Measurements from ENCODE around the gene PRKAB2. TPM values are rescaled to one million over a fixed set of nuclear protein-coding genes. Genes with fewer than 3 reads are reported as not detected.

The PRKAB2 gene
- total RNA-seq, 1 donor from 2014 or later = 23.2 TPM

GRCh38 chr1:147105909-147106308, 66.4 kb downstream of the PRKAB2 start:
- TF ChIP-seq CTCF (IDR thresholded peaks at IDR 0.05; ENCODE audit: insufficient read depth, low read length, severe bottlenecking) = no peak
- Histone ChIP-seq H3K36me3 (ENCODE audit: control insufficient read depth, insufficient read depth, low read length) (no peaks in the 10 kb centered on the region), H3K4me3 (ENCODE audit: low read depth, low read length) (no peak overlapping the region), H3K27me3 (ENCODE audit: control insufficient read depth, insufficient read depth, low read length) (no peaks in the 10 kb centered on the region)
- no peak for DNase-seq (ENCODE audit: low read depth)
- no peak for FAIRE-seq

Other genes with a start within 250 kb of the PRKAB2 start
- 7.7 and 8.4 TPM in 2 replicates for gene NBPF12, start 234.1 kb downstream of the PRKAB2 start, total RNA-seq
- gene FMO5, start 52.9 kb upstream of the PRKAB2 start, total RNA-seq = 0.51 TPM in 1 of 2 replicates, not detected in the other
- 30.8 and 34.6 TPM in 2 replicates for gene CHD1L, start 70.2 kb upstream of the PRKAB2 start, total RNA-seq